Spinal cord (tissue), 10 donors: ENCODE data around the gene VMO1. TPM values are rescaled to one million over a fixed set of nuclear protein-coding genes. Genes with fewer than 3 reads are reported as not detected.

ENCODE experiments used
- DNase-seq, 6 donors: peaks; one replicate each; pipeline versions ENCODE4 v3.0.0 to v3.0.0-alpha.2; 2013 to 2015; ENCODE audit warnings: low spot score in 6 of 6, low read depth in 4 of 6
- H3K27ac ChIP-seq: one replicate; pipeline ENCODE4 v1.5.1; 2013; ENCODE audit warnings: low read depth, low read length, control low read depth
- H3K27me3 ChIP-seq: one replicate; pipeline ENCODE4 v1.6.1; 2013; ENCODE audit warnings: low read length; ENCODE audit not compliant: control insufficient read depth, insufficient read depth
- H3K36me3 ChIP-seq: one replicate; pipeline ENCODE4 v1.6.1; 2013; ENCODE audit warnings: low read length; ENCODE audit not compliant: control insufficient read depth, insufficient read depth
- H3K4me1 ChIP-seq: one replicate; pipeline ENCODE4 v1.6.1; 2013; ENCODE audit warnings: low read length; ENCODE audit not compliant: control insufficient read depth, insufficient read depth
- H3K4me3 ChIP-seq: one replicate; pipeline ENCODE4 v1.5.1; 2013; ENCODE audit warnings: low read depth, low read length, control low read depth
- H3K9me3 ChIP-seq: one replicate; pipeline ENCODE4 v1.6.1; 2013; ENCODE audit warnings: low read length; ENCODE audit not compliant: control insufficient read depth, insufficient read depth
- WGBS: methylation state at CpG from one replicate; pipeline ENCODE4 v1.1.5; 2013; ENCODE audit warnings: missing lambda C conversion rate; ENCODE audit not compliant: insufficient coverage; 5-methylcytosine and 5-hydroxymethylcytosine counted together
- polyA plus RNA-seq, 2 donors: library from polyadenylated mRNA; unstranded; fragments of 120-200 nt; gene quantifications; one replicate each; pipeline ENCODE4 v1.2.1, GENCODE V29; 2013; ENCODE audit not compliant: insufficient read length in 2 of 2
- total RNA-seq, 2 donors: library from RNA; depleted of rRNA in 1 of 2; stranded (reverse); fragments of 120-200 nt in 1 of 2; fragments of >200 nt in 1 of 2; gene quantifications; one replicate each; pipeline versions ENCODE4 v1.2.3 to v1.2.4, GENCODE V29; 2013 to 2014
- donor health status: healthy.

VMO1 gene
- total and polyA plus RNA-seq, 4 donors: 0.99 to 2.7 (median 2.0) TPM

DNA sequence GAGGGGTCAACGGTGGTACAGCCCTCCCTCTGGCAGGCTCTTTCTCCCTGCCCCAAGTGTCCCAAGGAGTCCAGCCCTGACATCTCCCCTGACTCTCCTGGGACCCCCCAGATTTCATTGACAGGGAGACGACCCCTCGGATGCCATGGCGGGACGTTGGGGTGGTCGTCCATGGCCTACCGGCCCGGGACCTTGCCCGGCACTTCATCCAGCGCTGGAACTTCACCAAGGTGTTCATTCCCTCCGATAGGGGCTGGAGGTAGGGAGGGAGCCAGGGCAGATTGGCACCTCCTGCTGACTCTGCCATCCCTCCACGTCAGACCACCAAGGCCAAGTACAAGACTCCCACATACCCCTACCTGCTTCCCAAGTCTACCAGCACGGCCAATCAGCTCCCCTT lies 30.7 kb upstream of the VMO1 start:
- H3K27ac ChIP-seq: no peak overlapping the region
- peaks cover 55% of the 10 kb centered on the region for H3K36me3 ChIP-seq
- no peaks in the 10 kb centered on the region for H3K27me3 ChIP-seq
- no peak for DNase-seq
- no peak overlapping the region for H3K4me3 ChIP-seq
- no peaks in the 10 kb centered on the region for H3K9me3 ChIP-seq
- H3K4me1 ChIP-seq: no peaks in the 10 kb centered on the region
- 94% methylated on average over 8 of the region's 13 CpGs for WGBS

DNA sequence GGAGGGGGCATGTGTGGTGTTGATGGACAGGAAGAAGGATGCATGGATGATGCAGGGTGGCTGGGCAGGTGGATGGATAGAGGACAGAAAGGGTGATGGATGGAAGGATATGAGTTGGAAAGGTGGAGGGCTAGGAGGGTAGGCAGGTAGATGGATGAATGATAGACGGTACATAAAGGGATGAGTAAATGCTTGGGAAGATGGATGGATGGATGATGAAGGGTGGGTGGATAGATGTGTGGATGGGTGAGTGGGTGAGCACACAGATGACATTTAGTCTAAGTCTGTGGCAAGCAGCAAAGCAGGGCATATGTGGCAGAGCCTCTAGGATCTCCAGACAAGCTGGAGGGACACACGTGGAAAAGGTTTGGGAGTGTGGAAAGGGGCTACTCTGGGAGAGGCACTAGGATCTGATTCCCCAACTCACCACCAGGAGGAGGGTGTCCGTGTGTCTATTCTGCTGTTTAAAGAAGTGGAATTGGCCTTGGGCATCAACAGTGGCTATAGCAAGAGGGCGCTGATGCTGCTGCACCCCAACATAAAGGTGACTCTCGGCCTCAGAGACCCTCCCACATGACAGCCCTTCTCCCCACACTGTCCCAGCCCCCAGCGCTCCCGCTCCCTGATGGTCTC lies 29.0 kb upstream of the VMO1 start:
- Histone ChIP-seq H3K4me1 (no peaks in the 10 kb centered on the region), H3K4me3 (no peak overlapping the region), H3K9me3 (no peaks in the 10 kb centered on the region), H3K27ac (no peak overlapping the region), H3K27me3 (no peaks in the 10 kb centered on the region), H3K36me3 (peaks cover 64% of the 10 kb centered on the region)
- no peak for DNase-seq
- 85% methylated on average over 5 of the region's 7 CpGs for WGBS

DNA sequence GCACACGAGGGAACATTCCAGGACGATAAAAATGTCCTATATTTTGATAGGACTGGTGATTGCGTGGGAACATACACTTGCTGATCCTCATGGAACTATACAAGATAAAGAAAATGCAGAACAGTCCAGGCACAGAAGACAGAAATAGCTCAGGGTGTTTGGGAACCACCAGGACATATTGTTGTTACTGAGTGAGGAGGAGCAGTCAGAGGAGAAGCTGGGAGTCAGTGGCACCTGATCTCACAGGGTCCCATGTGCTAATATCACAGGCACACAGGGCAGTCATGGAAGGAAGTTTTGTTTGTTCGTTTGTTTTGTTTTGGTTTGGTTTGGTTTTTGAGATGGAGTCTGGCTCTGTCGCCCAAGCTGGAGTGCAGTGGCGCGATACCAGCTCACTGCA lies 26.5 kb upstream of the VMO1 start:
- Histone ChIP-seq H3K27me3 (no peaks in the 10 kb centered on the region), H3K4me3 (no peak overlapping the region), H3K4me1 (peaks cover 17% of the 10 kb centered on the region), H3K36me3 (peaks cover 66% of the 10 kb centered on the region), H3K9me3 (no peaks in the 10 kb centered on the region), H3K27ac (no peak overlapping the region)
- 93% methylated on average over 7 of the region's 7 CpGs for WGBS
- no peak for DNase-seq

DNA sequence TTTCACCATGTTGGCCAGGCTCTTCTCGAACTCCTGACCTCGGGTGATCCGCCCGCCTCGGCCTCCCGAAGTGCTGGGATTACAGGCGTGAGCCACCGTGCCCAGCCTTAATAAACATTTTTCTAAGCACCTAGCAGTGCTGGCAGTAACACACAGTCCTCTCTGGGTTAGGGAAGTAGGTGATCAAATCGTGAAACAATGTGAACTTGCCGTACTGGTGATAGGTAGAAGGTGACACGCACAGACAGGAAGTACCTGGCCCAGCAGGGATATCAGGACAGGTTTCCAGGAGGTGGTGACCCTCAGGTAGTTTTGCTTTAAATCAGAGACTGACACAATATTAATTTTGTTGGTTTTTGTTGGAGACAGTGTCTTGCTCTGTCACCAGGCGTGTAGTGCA lies 25.3 kb upstream of the VMO1 start:
- H3K4me3 ChIP-seq: no peak overlapping the region
- H3K4me1 ChIP-seq: peaks cover 20% of the 10 kb centered on the region
- DNase-seq: no peak
- H3K27ac ChIP-seq: no peak overlapping the region
- 94% methylated on average over 3 of the region's 12 CpGs for WGBS
- H3K27me3 ChIP-seq: no peaks in the 10 kb centered on the region
- peaks cover 55% of the 10 kb centered on the region for H3K36me3 ChIP-seq
- no peaks in the 10 kb centered on the region for H3K9me3 ChIP-seq

DNA sequence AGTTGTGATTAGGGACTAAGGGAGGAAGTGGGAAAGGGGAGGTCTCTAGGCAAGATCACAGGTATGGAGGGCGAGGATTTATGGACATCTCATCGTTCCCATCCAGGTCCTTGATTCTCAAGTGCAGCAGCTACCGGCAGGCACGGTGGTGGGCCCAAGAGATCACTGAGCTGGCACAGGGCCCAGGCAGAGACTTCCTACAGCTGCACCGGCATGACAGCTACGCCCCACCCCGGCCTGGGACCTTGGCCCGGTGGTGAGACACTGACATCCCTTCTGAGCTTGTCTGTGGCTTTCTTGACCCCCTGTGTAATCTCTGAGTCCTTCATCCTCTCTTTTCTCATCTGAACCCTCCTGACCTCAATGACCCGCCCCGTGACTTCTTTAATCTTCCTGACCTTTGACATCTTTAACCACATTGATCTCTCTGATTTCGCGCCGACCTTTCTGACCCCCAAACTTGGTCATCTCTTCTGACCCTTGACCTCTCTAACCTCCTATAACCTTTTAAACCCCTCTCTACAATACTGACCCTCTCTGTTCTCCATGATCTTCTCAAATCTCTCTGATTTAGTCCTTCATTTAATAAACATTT lies 24.6 kb upstream of the VMO1 start:
- Histone ChIP-seq H3K27me3 (no peaks in the 10 kb centered on the region), H3K4me3 (no peak overlapping the region), H3K9me3 (no peaks in the 10 kb centered on the region), H3K4me1 (peaks cover 20% of the 10 kb centered on the region), H3K36me3 (peaks cover 49% of the 10 kb centered on the region), H3K27ac (no peak overlapping the region)
- WGBS: 77% methylated on average over 13 of the region's 13 CpGs
- no peak for DNase-seq

GRCh38 chr17:4808378-4808767 lies 22.2 kb upstream of the VMO1 start:
- DNase-seq: peak in 2 of 6 donors; percentile 79 to 92
- Histone ChIP-seq H3K4me3 (no peak overlapping the region), H3K36me3 (peaks cover 33% of the 10 kb centered on the region), H3K27ac (peak overlapping the region; percentile 15), H3K27me3 (no peaks in the 10 kb centered on the region), H3K4me1 (peaks cover 20% of the 10 kb centered on the region), H3K9me3 (no peaks in the 10 kb centered on the region)
- 44% methylated on average over 4 of the region's 6 CpGs for WGBS

DNA sequence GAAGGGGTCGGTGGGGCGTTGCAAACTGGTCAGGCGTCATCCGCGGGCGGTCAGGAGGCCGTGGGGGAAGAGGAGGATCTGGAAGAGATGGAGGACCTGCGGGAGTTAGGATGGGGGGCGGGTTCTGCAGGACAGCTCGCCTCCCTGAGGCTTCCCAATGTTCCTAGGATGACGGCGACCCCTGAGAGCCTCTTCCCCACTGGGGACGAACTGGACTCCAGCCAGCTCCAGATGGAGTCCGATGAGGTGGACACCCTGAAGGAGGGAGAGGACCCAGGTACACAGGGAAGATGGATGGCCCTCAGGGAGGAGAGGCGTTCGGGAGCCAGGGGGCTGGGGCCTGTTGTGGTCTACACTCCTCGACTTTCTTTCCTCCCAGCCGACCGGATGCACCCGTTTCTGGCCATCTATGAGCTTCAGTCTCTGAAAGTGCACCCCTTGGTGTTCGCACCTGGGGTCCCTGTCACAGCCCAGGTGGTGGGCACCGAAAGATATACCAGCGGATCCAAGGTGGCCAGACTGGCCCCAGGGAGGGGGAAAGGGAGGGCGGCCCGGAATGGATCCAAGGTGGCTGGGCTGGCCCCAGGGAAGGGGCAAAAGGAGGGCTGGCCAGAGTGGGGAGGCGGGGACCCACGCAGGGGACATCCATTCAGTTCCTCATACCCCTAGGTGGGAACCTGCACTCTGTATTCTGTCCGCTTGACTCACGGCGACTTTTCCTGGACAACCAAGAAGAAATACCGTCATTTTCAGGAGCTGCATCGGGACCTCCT lies 21.6 kb upstream of the VMO1 start:
- H3K9me3 ChIP-seq: no peaks in the 10 kb centered on the region
- DNase-seq: peak in 1 of 6 donors; percentile 20

GRCh38 chr17:4806777-4807604 lies 20.8 kb upstream of the VMO1 start, which contains the start of gene PLD2:
PLD2 (plus strand) TSS chr17:4807152; CDS start chr17:4807773, 621 bp downstream.
- WGBS: under 1% methylated on average over 102 of the region's 106 CpGs
- DNase-seq: peak in 2 of 6 donors; percentile 74 to 91
- H3K27ac ChIP-seq: peak within 1 kb of the TSS; percentile 15

More for the DNA sequence above, 21.6 kb upstream of the VMO1 start:
- Histone ChIP-seq H3K27me3 (no peaks in the 10 kb centered on the region), H3K4me1 (peaks cover 20% of the 10 kb centered on the region), H3K27ac (peak overlapping the region; percentile 15), H3K4me3 (peak overlapping the region; percentile 54), H3K36me3 (peaks cover 33% of the 10 kb centered on the region)
- 32% methylated on average over 26 of the region's 32 CpGs for WGBS

GRCh38 chr17:4806456-4806776 lies 20.3 kb upstream of the VMO1 start:
- H3K27ac ChIP-seq: no peak overlapping the region
- 0% methylated on average over 11 of the region's 16 CpGs for WGBS
- peak in 1 of 6 donors; percentile 16 for DNase-seq

More at GRCh38 chr17:4806777-4807604, 20.8 kb upstream of the VMO1 start, which contains the start of gene PLD2:
- Histone ChIP-seq H3K27me3 (no peaks in the 10 kb centered on the region), H3K36me3 (peaks cover 36% of the 10 kb centered on the region), H3K9me3 (no peaks in the 10 kb centered on the region), H3K4me1 (peaks cover 20% of the 10 kb centered on the region), H3K4me3 (peak within 1 kb of the TSS; percentile 54)

More at GRCh38 chr17:4806456-4806776, 20.3 kb upstream of the VMO1 start:
- peaks cover 35% of the 10 kb centered on the region for H3K36me3 ChIP-seq
- H3K9me3 ChIP-seq: no peaks in the 10 kb centered on the region
- no peaks in the 10 kb centered on the region for H3K27me3 ChIP-seq
- H3K4me3 ChIP-seq: peak overlapping the region; percentile 46
- H3K4me1 ChIP-seq: peaks cover 20% of the 10 kb centered on the region
